HepG2 (cell line): Measurements from ENCODE around the gene DNPEP. TPM values are rescaled to one million over a fixed set of nuclear protein-coding genes. Genes with fewer than 3 reads are reported as not detected.

Experiments used
- ATAC-seq: fragments of 200-7000 bp; cut with Tn5 transposase; 3 replicates; pipeline ENCODE4 v1.9.1; 2020; ENCODE audit warnings: mild to moderate bottlenecking, moderate library complexity
- BruUV-seq: library from RNA; stranded (reverse); fragments of 400-500 nt; replicated peaks from 2 replicates; lab custom pipeline; 2021; lab: Mats Ljungman, UMichigan
- CTCF ChIA-PET: fragments of 300-600 bp; formaldehyde crosslinking; extraction: SDS; loops from one replicate; lab custom pipeline; 2021; ENCODE audit warnings: low total read pairs, inconsistent platforms, low intra/inter-chr PET ratio; lab: Yijun Ruan, JAX
- POLR2A ChIA-PET: fragments of 350-600 bp; sonication (Branson Sonifier 250); formaldehyde crosslinking; loops from one replicate; lab custom pipeline; 2020; ENCODE audit warnings: antibody characterized with exemption, inconsistent platforms; lab: Yijun Ruan, JAX
- DNase-seq: peaks from one replicate; pipeline ENCODE4 v3.0.0-alpha.2; 2015; ENCODE audit warnings: low spot score
- FAIRE-seq: peaks from 3 replicates; lab custom pipeline; 2011; peaks lifted over from hg19 to GRCh38; lab: Jason Lieb, UNC
- H2AFZ ChIP-seq: one replicate; pipeline ENCODE4 v1.6.1; 2011; ENCODE audit warnings: low read length, inconsistent platforms
- H3K27ac ChIP-seq: fragments of 300-600 bp; 3 replicates; pipeline ENCODE4 v1.8.0; 2011; ENCODE audit warnings: mixed run types, mild to moderate bottlenecking, mixed read lengths, low read length, inconsistent platforms; ENCODE audit not compliant: insufficient read depth; ENCODE audit errors: extremely low read length
- H3K27me3 ChIP-seq, 2 experiments: fragments of 200-600 bp in 1 of 2; 2 replicates in 1 of 2; 3 replicates in 1 of 2; pipeline versions ENCODE4 v1.6.0 to v1.8.0; 2011; ENCODE audit warnings: low read length in 2 of 2, mild to moderate bottlenecking in 2 of 2, moderate library complexity in 2 of 2, inconsistent platforms in 1 of 2; ENCODE audit not compliant: insufficient read depth in 2 of 2, control insufficient read depth in 1 of 2
- H3K36me3 ChIP-seq, 2 experiments: fragments of 200-600 bp in 1 of 2; replicated peaks in 1 of 2; 2 replicates in 1 of 2; 3 replicates in 1 of 2; pipeline versions ENCODE4 v1.5.1 to v1.8.0; 2011; ENCODE audit warnings: low read length in 2 of 2, inconsistent platforms in 1 of 2; ENCODE audit not compliant: insufficient read depth in 2 of 2, control insufficient read depth in 1 of 2
- H3K4me1 ChIP-seq: 2 replicates; pipeline ENCODE4 v1.5.1; 2012; ENCODE audit warnings: low read length, inconsistent platforms; ENCODE audit not compliant: insufficient read depth
- H3K4me2 ChIP-seq: 2 replicates; pipeline ENCODE4 v1.6.0; 2011; ENCODE audit warnings: low read depth, low read length, inconsistent platforms
- H3K4me3 ChIP-seq, 3 experiments: fragments of 200-600 bp in 1 of 3; sonication (generic), shearing (Covaris generic) in 1 of 3; replicated peaks in 1 of 3; 2 replicates each; pipeline ENCODE4 v1.5.1; 2011 to 2016; ENCODE audit warnings: low read length in 3 of 3, inconsistent platforms in 2 of 3, low read depth in 2 of 3, mild to moderate bottlenecking in 2 of 3, control low read depth in 1 of 3, mixed read lengths in 1 of 3; ENCODE audit not compliant: insufficient read depth in 1 of 3
- H3K79me2 ChIP-seq: one replicate; pipeline ENCODE4 v1.6.1; 2011; ENCODE audit warnings: low read length, inconsistent platforms; ENCODE audit not compliant: insufficient read depth
- H3K9ac ChIP-seq: 2 replicates; pipeline ENCODE4 v1.6.0; 2011; ENCODE audit warnings: mild to moderate bottlenecking, low read depth, low read length, inconsistent platforms; ENCODE audit not compliant: insufficient read depth
- H3K9me3 ChIP-seq: 2 replicates; pipeline ENCODE4 v1.5.1; 2012; ENCODE audit warnings: mild to moderate bottlenecking, low read length
- H4K20me1 ChIP-seq: 2 replicates; pipeline ENCODE4 v1.6.0; 2011; ENCODE audit warnings: inconsistent platforms, mild to moderate bottlenecking, low read length, moderate library complexity; ENCODE audit not compliant: insufficient read depth
- KLF13 ChIP-seq: sonication (generic); formaldehyde crosslinking; IDR thresholded peaks from 2 replicates; pipeline ENCODE4 v1.4.0; 2020; ENCODE audit warnings: mild to moderate bottlenecking, missing genetic modification reagents
- STAG1 ChIP-seq: sonication (generic); formaldehyde crosslinking; IDR thresholded peaks from 2 replicates; pipeline ENCODE4 v1.4.0; 2020; ENCODE audit warnings: missing genetic modification reagents
- XRCC5 ChIP-seq: fragments of 200-400 bp; formaldehyde crosslinking; optimal IDR thresholded peaks from 2 replicates; pipeline ENCODE3; 2017; ENCODE audit warnings: mild to moderate bottlenecking, low read length
- ZNF230 ChIP-seq: sonication (generic); formaldehyde crosslinking; IDR thresholded peaks from 2 replicates; pipeline ENCODE4 v1.4.0; 2020; ENCODE audit warnings: mild to moderate bottlenecking, missing genetic modification reagents
- WGBS: methylation state at CpG from one replicate; pipeline ENCODE4 v1.1.6; 2017; ENCODE audit warnings: low lambda C conversion rate; 5-methylcytosine and 5-hydroxymethylcytosine counted together
- in situ Hi-C: cut with HindIII; loops from 2 replicates; pipeline ENCODE4 v1.10.0; 2017; ENCODE audit warnings: low pct_unique_long_range_greater_than_20kb; ENCODE audit not compliant: extremely low pct_ligation_motif_present
- intact Hi-C: fragments of 100-400 bp; cut with micrococcal nuclease; formaldehyde crosslinking; loops from one replicate; pipeline ENCODE4 v1.10.0; 2022; ENCODE audit not compliant: unreplicated experiment
- polyA plus RNA-seq, 8 experiments: library from polyadenylated mRNA; depleted of rRNA in 3 of 8; stranded (reverse) in 7 of 8; unstranded in 1 of 8; fragments of >200 nt; fragmentation: Illumina TruSeq in 4 of 8; extraction: Trizol in 4 of 8; gene quantifications; 2 replicates each; pipeline versions ENCODE4 v1.2.1 to v1.2.3, GENCODE V29; 2011 to 2016; ENCODE audit warnings: low read depth in 4 of 8, missing spikeins in 1 of 8, mixed read lengths in 1 of 8; ENCODE audit not compliant: insufficient read depth in 1 of 8
- total RNA-seq, 5 experiments: library from RNA; depleted of rRNA; stranded (reverse); fragments of >200 nt; fragmentation: Illumina TruSeq; extraction: Trizol; gene quantifications; 2 replicates each; pipeline ENCODE4 v1.2.3, GENCODE V29; 2016; ENCODE audit warnings: low read depth in 1 of 5
- TF ChIP-seq, protein P1 (sequence below): sonication (generic); formaldehyde crosslinking; IDR thresholded peaks from 2 replicates; pipeline ENCODE4 v1.4.0; 2020; ENCODE audit warnings: missing genetic modification reagents
- TF ChIP-seq, protein P2 (sequence below): sonication (generic); formaldehyde crosslinking; IDR thresholded peaks from one replicate; pipeline ENCODE4 v1.5.1; 2020; ENCODE audit warnings: mild to moderate bottlenecking, missing genetic modification reagents; ENCODE audit errors: not compliant biosample characterization
- TF ChIP-seq, protein P3 (sequence below): sonication (generic); formaldehyde crosslinking; IDR thresholded peaks from 2 replicates; pipeline ENCODE4 v1.5.0; 2020; ENCODE audit warnings: mild to moderate bottlenecking, missing genetic modification reagents, moderate library complexity

The DNPEP gene
- total and polyA plus RNA-seq, 2 of the 13 experiments (the other 11 are each of a cell fraction or from before 2014, with no cell fraction given) = 104 to 109 TPM

DNA sequence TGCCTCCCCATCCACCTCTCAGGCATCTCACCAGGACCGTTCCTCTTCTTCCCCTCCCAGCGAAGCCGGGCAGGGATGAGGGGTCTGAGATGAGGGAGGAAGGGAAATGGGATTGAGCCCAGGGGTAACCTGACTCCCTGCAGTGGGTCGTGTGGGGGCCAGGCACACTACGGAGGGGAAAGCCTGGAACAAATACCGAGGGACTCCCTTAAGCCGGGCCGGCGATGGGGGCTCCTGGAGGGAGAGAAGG is 46.7 kb upstream of the DNPEP start (continued):
- TF ChIP-seq KLF13 (CRISPR knock-in tag) = no peak

DNA sequence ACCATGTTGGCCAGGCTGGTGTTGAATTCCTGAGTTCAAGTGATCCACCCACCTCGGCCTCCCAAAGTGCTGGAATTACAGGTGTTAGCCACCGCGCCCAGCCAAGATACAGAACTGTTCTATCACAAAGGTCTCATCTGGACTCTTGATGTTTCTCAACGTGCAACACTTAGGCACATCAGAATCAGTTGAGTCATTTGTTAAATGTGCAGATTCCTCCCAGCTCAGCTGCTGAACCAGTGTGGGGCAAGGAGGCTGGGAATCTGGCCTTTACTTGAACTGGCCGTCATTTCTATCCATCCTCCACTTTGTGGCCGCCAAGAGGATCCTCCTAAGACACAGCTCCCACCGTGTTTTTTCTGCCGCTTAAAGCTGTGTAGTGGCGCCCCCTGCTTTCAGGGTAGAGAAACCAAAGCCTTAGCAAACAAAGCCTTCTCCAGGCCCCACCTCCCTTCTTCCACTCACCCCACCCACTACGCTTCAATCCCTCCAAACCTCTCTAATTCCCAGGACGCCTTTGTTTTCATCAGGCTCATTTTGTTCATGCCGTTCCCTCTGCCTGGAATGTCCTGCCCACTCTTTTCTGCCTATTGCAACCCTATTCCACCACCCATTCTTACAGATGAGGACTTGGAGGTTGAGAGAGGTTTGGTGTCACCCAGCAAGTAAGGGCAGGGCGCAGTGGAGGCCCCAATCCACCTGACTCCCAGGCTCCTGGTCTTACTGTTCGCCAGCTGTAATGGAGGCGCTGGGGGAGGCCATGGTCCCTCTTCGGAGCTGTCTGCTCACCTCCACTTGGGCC is 46.2 kb upstream of the DNPEP start:
- H2AFZ ChIP-seq = no peak overlapping the region
- no TSS peak for BruUV-seq
- ChIA-PET POLR2A (no interaction called here), CTCF (no interaction called here)
- TF ChIP-seq ZNF230 (CRISPR knock-in tag) (no peak), STAG1 (CRISPR knock-in tag) (peak; percentile 28; the same call in 1 of the 2 replicates), XRCC5 (peak; percentile 21)
- TF ChIP-seq, protein P1, sequence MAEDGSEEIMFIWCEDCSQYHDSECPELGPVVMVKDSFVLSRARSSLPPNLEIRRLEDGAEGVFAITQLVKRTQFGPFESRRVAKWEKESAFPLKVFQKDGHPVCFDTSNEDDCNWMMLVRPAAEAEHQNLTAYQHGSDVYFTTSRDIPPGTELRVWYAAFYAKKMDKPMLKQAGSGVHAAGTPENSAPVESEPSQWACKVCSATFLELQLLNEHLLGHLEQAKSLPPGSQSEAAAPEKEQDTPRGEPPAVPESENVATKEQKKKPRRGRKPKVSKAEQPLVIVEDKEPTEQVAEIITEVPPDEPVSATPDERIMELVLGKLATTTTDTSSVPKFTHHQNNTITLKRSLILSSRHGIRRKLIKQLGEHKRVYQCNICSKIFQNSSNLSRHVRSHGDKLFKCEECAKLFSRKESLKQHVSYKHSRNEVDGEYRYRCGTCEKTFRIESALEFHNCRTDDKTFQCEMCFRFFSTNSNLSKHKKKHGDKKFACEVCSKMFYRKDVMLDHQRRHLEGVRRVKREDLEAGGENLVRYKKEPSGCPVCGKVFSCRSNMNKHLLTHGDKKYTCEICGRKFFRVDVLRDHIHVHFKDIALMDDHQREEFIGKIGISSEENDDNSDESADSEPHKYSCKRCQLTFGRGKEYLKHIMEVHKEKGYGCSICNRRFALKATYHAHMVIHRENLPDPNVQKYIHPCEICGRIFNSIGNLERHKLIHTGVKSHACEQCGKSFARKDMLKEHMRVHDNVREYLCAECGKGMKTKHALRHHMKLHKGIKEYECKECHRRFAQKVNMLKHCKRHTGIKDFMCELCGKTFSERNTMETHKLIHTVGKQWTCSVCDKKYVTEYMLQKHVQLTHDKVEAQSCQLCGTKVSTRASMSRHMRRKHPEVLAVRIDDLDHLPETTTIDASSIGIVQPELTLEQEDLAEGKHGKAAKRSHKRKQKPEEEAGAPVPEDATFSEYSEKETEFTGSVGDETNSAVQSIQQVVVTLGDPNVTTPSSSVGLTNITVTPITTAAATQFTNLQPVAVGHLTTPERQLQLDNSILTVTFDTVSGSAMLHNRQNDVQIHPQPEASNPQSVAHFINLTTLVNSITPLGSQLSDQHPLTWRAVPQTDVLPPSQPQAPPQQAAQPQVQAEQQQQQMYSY (CRISPR knock-in tag) = peak; percentile 94
- TF ChIP-seq, protein P2, sequence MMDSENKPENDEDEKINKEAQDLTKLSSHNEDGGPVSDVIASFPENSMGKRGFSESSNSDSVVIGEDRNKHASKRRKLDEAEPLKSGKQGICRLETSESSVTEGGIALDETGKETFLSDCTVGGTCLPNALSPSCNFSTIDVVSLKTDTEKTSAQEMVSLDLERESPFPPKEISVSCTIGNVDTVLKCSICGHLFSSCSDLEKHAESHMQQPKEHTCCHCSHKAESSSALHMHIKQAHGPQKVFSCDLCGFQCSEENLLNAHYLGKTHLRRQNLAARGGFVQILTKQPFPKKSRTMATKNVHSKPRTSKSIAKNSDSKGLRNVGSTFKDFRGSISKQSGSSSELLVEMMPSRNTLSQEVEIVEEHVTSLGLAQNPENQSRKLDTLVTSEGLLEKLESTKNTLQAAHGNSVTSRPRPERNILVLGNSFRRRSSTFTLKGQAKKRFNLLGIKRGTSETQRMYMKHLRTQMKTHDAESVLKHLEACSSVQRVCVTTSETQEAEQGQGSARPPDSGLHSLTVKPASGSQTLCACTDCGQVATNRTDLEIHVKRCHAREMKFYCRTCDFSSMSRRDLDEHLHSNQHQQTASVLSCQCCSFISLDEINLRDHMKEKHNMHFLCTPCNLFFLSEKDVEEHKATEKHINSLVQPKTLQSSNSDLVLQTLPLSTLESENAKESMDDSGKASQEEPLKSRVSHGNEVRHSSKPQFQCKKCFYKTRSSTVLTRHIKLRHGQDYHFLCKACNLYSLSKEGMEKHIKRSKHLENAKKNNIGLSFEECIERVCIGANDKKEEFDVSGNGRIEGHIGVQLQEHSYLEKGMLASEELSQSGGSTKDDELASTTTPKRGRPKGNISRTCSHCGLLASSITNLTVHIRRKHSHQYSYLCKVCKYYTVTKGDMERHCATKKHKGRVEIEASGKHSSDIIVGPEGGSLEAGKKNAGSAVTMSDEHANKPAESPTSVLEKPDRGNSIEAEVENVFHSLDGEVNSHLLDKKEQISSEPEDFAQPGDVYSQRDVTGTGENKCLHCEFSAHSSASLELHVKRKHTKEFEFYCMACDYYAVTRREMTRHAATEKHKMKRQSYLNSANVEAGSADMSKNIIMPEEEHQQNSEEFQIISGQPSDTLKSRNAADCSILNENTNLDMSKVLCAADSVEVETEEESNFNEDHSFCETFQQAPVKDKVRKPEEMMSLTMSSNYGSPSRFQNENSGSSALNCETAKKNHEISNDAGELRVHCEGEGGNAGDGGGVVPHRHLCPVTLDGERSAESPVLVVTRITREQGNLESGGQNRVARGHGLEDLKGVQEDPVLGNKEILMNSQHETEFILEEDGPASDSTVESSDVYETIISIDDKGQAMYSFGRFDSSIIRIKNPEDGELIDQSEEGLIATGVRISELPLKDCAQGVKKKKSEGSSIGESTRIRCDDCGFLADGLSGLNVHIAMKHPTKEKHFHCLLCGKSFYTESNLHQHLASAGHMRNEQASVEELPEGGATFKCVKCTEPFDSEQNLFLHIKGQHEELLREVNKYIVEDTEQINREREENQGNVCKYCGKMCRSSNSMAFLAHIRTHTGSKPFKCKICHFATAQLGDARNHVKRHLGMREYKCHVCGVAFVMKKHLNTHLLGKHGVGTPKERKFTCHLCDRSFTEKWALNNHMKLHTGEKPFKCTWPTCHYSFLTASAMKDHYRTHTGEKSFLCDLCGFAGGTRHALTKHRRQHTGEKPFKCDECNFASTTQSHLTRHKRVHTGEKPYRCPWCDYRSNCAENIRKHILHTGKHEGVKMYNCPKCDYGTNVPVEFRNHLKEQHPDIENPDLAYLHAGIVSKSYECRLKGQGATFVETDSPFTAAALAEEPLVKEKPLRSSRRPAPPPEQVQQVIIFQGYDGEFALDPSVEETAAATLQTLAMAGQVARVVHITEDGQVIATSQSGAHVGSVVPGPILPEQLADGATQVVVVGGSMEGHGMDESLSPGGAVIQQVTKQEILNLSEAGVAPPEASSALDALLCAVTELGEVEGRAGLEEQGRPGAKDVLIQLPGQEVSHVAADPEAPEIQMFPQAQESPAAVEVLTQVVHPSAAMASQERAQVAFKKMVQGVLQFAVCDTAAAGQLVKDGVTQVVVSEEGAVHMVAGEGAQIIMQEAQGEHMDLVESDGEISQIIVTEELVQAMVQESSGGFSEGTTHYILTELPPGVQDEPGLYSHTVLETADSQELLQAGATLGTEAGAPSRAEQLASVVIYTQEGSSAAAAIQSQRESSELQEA (CRISPR knock-in tag) = peak; percentile 51
- TF ChIP-seq, protein P3, sequence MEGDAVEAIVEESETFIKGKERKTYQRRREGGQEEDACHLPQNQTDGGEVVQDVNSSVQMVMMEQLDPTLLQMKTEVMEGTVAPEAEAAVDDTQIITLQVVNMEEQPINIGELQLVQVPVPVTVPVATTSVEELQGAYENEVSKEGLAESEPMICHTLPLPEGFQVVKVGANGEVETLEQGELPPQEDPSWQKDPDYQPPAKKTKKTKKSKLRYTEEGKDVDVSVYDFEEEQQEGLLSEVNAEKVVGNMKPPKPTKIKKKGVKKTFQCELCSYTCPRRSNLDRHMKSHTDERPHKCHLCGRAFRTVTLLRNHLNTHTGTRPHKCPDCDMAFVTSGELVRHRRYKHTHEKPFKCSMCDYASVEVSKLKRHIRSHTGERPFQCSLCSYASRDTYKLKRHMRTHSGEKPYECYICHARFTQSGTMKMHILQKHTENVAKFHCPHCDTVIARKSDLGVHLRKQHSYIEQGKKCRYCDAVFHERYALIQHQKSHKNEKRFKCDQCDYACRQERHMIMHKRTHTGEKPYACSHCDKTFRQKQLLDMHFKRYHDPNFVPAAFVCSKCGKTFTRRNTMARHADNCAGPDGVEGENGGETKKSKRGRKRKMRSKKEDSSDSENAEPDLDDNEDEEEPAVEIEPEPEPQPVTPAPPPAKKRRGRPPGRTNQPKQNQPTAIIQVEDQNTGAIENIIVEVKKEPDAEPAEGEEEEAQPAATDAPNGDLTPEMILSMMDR (CRISPR knock-in tag) = peak; percentile 51
- H3K4me1 ChIP-seq = no peaks in the 10 kb centered on the region
- no peak overlapping the region for H3K4me2 ChIP-seq
- H3K4me3 ChIP-seq = no peak overlapping the region
- H3K79me2 ChIP-seq = no peaks in the 10 kb centered on the region
- no peaks in the 10 kb centered on the region; the same call in 1 of the 2 replicates for H4K20me1 ChIP-seq
- FAIRE-seq = no peak
- H3K27me3 ChIP-seq = peaks cover 18 to 72% of the 10 kb centered on the region in 2 experiments
- no peaks in the 10 kb centered on the region for H3K36me3 ChIP-seq
- in situ Hi-C loops = no loop called here
- intact Hi-C loops = no loop called here
- peak; percentile 35 for DNase-seq
- no peaks in the 10 kb centered on the region for H3K9me3 ChIP-seq
- WGBS = 27% methylated on average over 16 of the region's 16 CpGs
- no peak overlapping the region for H3K27ac ChIP-seq
- peak; percentile 36 for ATAC-seq
- H3K9ac ChIP-seq = no peak overlapping the region
